GM03348 (cell line): Measurements from ENCODE around the gene ALDH16A1.

Experiments used
- DNase-seq: peaks from one replicate; pipeline ENCODE4 v3.0.0; 2012; ENCODE audit warnings: low spot score

ALDH16A1 gene

DNA sequence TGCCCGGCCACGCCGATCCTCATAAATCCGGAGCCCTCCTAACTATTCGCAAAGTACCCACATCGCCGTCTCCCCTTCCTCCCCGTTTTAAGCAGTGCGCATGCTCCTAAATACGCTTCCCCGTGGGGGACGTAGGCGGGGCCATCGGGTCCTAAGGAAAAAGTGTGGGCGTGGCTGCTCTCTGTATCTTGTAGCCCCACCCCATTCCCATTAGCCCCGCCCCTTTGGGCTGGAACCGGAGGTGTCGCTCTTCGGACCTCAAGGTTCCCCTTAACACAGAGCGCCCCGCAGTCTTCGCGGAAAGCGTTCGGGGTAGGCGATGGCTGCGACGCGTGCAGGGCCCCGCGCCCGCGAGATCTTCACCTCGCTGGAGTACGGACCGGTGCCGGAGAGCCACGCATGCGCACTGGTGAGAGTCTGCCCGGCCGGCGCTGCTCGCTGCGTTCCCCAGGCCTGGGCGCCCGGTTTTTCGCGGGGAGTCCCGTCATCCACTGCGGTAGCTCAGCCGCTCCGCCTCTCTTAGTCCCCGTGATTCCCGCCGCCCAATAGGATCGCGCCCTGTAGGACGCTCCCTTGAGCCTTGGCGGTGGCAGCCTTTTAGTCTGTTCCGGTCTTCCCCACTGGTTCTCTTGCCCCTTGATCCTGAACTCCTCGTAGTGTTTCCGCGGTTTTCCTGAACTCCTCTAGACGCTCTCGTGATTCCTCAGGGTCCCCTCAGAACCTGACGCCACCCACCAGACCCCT, at the start of gene ALDH16A1:
Gene ALDH16A1 (plus strand): TSS at position 213 of the 744 bp plus-strand sequence. CDS start 107 bp downstream, at position 320.
- peak; percentile 99 for DNase-seq

GRCh38 chr19:49403404-49404187, 49.4 kb upstream of the ALDH16A1 start:
- no peak for DNase-seq

GRCh38 chr19:49407079-49407478, 45.9 kb upstream of the ALDH16A1 start:
- DNase-seq: no peak

DNA sequence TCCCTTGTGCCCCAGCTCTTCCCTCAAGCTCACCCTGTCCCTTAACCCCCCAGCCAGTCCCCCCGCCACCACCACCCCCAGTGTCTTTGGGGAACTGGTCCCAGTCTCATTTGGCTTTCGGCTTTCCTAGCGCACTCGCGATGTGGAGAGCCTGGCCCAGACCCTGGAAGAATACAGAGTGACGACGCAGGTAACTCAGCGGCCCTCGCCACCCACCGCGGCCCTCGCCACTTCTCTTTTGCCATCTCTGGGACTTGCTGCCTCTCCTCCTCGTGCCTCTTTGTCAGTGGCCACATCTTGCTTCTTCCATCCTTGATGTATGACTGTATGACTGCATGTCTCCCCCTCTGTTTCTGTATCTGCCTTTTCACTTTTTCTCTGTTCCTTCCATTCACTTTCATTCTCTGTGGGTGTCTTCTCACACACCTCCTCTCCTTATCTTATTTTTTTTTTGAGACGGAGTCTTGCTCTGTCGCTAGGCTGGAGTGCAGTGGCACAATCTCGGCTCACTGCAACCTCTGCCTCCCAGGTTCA, 45.5 kb upstream of the ALDH16A1 start:
- no peak for DNase-seq

- no peak for DNase-seq
Measured at GRCh38 chr19:49408816-49409440, 44.1 kb upstream of the ALDH16A1 start.

GRCh38 chr19:49409441-49410029, 43.5 kb upstream of the ALDH16A1 start:
- DNase-seq: no peak

DNA sequence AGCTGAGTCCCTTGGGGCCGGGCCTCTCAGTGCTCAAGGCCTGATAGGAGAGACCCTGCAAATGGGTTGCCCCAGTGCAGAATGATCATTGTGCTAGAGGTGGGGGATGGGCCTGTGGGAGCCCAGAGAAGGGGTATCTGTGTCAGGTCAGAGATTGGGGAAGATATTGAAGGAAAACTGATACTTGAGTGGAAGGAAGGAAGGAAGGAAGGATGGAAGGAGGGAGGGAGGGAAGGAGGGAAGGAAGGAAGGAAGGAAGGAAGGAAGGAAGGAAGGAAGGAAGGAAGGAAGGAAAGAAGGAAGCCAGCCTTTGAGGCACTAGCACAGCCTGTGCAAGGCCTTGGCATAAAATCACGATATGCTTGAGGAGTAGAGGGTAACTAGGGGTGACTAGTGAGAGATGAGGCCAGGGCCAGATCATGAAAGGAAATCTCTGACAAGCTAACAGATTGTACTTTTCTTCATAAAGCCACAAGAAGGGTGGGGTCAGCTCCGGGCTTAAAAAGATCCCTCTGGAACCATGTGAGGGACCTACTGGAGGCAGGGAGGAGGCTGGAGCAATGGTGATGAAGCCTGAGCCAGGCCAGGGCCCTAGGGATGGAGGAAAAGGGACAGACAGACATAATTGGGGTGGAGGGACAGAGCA, 41.2 kb upstream of the ALDH16A1 start:
- no peak for DNase-seq

DNA sequence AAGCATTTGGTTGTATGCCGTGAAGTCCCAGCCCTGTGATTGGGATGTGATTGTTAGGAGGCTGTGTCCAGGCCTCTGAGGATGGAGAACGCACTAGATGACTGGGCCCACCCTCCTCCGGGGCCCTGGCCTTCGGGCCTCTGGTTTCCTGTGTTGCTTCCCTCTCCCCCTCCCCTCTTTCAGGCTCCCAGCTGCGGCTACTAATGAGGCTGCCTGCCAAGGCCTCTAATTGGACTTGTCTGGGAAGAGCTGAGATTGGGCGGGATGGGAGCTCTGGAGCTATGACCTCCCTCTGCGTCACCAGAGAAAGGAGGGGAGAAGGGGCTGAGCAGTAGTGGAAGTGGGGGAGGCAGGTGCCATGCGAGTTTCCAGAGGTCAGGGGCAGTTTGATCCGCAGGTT, 39.7 kb upstream of the ALDH16A1 start:
- DNase-seq: no peak

DNA sequence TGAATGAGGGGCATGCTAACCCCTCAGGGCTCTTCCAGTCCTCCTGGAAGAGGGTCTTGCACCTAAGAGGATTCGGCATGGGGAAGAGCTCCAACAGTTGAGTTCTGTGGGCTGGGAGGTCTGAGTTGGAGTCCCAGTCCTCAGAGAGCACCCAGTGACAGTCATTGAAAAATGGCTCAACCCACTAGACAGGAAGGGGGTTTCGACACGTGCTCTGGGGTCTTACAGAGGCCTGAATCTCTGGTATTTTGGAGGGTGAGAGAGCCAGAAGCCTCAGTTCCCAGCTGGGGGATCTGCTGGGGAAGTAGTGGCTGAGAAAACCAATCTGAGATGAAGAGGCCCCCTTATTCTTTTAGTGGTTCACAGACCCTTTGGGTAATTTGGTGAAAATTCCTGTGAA, 38.8 kb upstream of the ALDH16A1 start:
- DNase-seq: no peak

DNA sequence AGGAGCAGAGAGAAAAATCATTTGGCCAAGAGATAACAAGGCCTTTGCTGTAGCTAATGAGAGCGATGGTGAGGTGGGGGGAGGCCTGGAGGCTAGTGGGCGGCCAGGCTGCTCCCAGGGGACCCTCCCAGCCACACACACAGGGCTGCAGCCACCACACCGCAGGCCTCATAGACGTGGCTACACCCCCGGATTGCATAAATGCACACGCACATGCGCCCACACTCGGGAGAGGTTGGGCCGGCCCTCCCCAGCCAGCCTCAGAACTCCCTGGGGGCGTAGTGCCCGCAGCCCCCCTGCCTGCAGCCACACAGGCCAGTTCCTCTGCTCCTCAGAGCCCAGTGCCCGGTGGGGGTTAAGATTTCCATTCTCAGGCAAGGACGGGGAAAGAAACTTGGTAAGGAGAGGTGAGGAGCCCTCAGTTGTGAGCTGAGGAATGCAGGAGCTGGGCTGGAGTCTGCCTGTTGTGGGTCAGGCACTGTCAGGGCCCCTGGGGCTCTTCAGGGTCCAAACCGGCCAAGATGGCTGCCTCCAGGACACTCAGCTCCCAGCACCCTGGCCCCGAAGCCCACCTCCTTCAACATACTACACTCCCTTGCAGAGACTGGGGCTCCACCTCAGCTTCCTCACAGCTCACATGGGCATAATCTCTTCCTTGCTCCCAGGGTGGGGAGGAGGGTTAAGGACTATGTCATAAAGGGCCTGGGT, 37.8 kb upstream of the ALDH16A1 start:
- no peak for DNase-seq

- no peak for DNase-seq
Measured at GRCh38 chr19:49415810-49416200, 37.2 kb upstream of the ALDH16A1 start.

GRCh38 chr19:49417088-49417487, 35.9 kb upstream of the ALDH16A1 start:
- DNase-seq: no peak

GRCh38 chr19:49418511-49418910, 34.5 kb upstream of the ALDH16A1 start:
- no peak for DNase-seq

DNA sequence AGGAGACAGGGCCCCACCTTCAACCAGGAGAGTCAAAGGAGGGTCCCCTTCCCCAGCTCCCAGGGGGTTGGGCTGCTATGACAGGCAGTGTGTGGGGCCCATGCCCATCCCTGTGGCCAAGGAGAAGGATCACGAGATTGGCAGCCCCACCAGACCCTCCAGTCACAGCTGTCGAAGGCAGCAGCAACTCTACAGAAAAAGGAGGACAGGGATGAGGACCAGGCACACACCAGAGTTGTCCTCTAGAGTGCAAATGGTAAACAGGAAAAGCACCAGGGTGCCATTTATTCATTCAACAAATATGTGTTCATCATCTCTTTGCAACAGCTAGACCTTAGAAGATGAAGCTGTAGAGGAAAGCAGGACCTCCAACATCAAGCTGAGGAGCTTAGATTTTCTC, 33.9 kb upstream of the ALDH16A1 start:
- no peak for DNase-seq

- no peak for DNase-seq
Measured at GRCh38 chr19:49420227-49420626, 32.8 kb upstream of the ALDH16A1 start.

GRCh38 chr19:49421039-49421877, 31.8 kb upstream of the ALDH16A1 start:
- peak; percentile 90 for DNase-seq

GRCh38 chr19:49421878-49422202, 31.2 kb upstream of the ALDH16A1 start:
- DNase-seq: no peak

GRCh38 chr19:49422407-49423070, 30.5 kb upstream of the ALDH16A1 start:
- peak; percentile 45 for DNase-seq

DNA sequence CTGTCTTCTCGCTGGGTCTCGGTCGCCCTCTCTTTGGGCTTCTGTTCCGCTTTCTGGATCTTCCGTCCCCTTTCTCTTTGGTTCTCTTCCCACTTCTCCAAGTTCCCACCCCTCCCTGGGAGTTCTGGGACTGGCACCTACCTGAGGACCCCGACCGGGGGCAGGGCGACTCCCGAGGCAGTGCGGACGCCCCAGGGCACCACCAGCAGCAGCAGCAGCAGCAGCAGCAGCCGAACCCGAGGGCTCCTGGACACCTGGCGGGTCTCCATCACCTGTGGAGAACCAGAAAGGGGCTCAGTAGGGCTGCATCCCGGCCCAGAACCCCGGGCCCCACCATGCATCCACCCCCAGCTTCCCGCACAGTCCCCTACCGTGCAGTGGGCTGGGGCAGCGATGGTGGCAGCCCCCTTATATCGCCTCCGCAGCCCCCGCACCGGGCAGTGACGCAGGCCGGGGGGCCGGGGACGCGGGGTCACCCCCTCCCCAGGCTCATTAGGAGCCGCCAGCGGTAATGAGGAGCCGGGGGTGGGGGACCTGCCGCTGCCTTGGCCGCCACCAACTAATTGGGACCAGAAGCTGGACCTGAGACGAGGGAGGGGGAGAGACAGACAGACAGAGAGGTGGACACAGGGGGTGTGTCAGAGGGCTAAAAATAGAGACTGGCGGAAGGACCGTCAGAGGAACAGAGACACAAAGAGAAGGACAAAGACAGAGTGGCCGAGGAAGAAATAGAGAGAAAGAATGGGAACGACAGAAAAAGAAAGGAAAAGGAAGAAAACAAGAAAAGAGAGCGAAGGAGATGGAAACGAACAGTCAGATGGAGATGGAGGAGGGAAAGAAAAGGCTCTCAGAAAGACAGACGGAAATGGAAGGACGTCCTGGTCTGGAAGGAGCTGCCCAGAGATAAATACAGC, 29.7 kb upstream of the ALDH16A1 start, which contains the start of gene PTH2:
Gene PTH2 (minus strand): TSS at position 371 of the 914 bp plus-strand sequence. CDS start 102 bp downstream, at position 269.
- DNase-seq: no peak
